Activated CD8-positive, alpha-beta T cell treated with anti-CD3 and anti-CD28 coated beads for 36 hours (primary cell): ENCODE results near the gene FGFBP2. TPM values are rescaled to one million over a fixed set of nuclear protein-coding genes. Genes with fewer than 3 reads are reported as not detected.
"Not testable (repeated sequence)": the region's sequence is repeated elsewhere in the genome, so short reads cannot be mapped to it uniquely, and the experiment has no call there.

Source experiments
- ATAC-seq: fragments of 200-7000 bp; cut with Tn5 transposase; one replicate; pipeline ENCODE4 v1.10.0; 2021; ENCODE audit warnings: mild to moderate bottlenecking, moderate library complexity
- CTCF ChIA-PET: fragments of 350-600 bp; sonication (Branson Sonifier 250); formaldehyde crosslinking; loops from one replicate; lab custom pipeline; 2021; ENCODE audit warnings: antibody characterized with exemption; lab: Charles Lee
- POLR2A ChIA-PET: fragments of 350-600 bp; sonication (Branson Sonifier 250); formaldehyde crosslinking; loops from one replicate; lab custom pipeline; 2021; ENCODE audit warnings: antibody characterized with exemption; lab: Charles Lee
- DNase-seq: peaks from one replicate; pipeline ENCODE4 v3.0.0-alpha.2; 2020
- H3K27ac Mint-ChIP-seq: one replicate; pipeline ENCODE4 v1.8.0; 2021; ENCODE audit warnings: mild to moderate bottlenecking, mixed read lengths
- H3K27me3 Mint-ChIP-seq: one replicate; pipeline ENCODE4 v1.8.0; 2021; ENCODE audit warnings: mixed read lengths
- H3K36me3 Mint-ChIP-seq: one replicate; pipeline ENCODE4 v1.8.0; 2021; ENCODE audit warnings: low read depth, mixed read lengths
- H3K4me1 Mint-ChIP-seq: one replicate; pipeline ENCODE4 v1.8.0; 2021; ENCODE audit warnings: low read depth, mixed read lengths
- H3K4me3 Mint-ChIP-seq: one replicate; pipeline ENCODE4 v1.8.0; 2021; ENCODE audit warnings: mild to moderate bottlenecking, moderate library complexity, mixed read lengths
- H3K9me3 Mint-ChIP-seq: one replicate; pipeline ENCODE4 v1.8.0; 2021; ENCODE audit warnings: mixed read lengths
- intact Hi-C: fragments of 100-400 bp; cut with micrococcal nuclease; formaldehyde crosslinking; loops from one replicate; pipeline ENCODE4 v1.10.0; 2022
- total RNA-seq, 2 experiments: library from RNA; stranded (reverse); gene quantifications; one replicate each; pipeline ENCODE4 v1.2.3, GENCODE V29; 2021
- TF ChIP-seq, protein P1 (sequence below): fragments of 200-600 bp; IDR thresholded peaks from one replicate; pipeline ENCODE4 v1.8.0; 2022; ENCODE audit warnings: antibody characterized with exemption, mild to moderate bottlenecking

The FGFBP2 gene
- total RNA-seq, 2 experiments from 2014 or later, result 6.3 to 8.2 TPM

DNA sequence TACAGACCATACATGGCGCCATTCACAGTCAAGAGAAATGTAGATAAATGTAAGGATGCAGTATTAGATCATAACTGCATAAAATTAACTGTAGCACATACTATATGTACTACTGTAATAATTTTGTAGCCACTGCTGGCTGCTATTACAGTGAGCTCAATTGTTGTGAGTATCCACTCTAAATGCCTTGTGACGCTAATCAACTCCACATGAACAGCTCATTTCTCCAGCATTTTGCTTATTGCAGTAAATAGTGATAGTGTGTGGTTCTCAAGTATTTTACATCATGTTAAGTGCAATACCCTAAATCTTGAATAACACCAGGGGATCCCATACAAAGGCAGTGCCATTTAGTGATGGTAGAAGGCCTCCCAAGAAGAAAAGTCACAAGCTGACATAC, 45.7 kb downstream of the FGFBP2 start:
- H3K4me1 Mint-ChIP-seq, result no peaks in the 10 kb centered on the region
- H3K4me3 Mint-ChIP-seq, result no peak overlapping the region
- peaks cover 10% of the 10 kb centered on the region for H3K27me3 Mint-ChIP-seq
- TF ChIP-seq, protein P1, sequence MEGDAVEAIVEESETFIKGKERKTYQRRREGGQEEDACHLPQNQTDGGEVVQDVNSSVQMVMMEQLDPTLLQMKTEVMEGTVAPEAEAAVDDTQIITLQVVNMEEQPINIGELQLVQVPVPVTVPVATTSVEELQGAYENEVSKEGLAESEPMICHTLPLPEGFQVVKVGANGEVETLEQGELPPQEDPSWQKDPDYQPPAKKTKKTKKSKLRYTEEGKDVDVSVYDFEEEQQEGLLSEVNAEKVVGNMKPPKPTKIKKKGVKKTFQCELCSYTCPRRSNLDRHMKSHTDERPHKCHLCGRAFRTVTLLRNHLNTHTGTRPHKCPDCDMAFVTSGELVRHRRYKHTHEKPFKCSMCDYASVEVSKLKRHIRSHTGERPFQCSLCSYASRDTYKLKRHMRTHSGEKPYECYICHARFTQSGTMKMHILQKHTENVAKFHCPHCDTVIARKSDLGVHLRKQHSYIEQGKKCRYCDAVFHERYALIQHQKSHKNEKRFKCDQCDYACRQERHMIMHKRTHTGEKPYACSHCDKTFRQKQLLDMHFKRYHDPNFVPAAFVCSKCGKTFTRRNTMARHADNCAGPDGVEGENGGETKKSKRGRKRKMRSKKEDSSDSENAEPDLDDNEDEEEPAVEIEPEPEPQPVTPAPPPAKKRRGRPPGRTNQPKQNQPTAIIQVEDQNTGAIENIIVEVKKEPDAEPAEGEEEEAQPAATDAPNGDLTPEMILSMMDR, result no peak
- no peaks in the 10 kb centered on the region for H3K36me3 Mint-ChIP-seq
- CTCF ChIA-PET, result interaction anchor here (0.9 to 1.5 kb wide), 2 partner anchors 34 to 35 kb away, joined by 3 read pairs; no protein-coding TSS in a partner anchor
- DNase-seq, result no peak
- H3K27ac Mint-ChIP-seq, result no peak overlapping the region
- no peaks in the 10 kb centered on the region for H3K9me3 Mint-ChIP-seq
- no peak for ATAC-seq
- POLR2A ChIA-PET, result no interaction called here
- intact Hi-C loops, result no loop called here

DNA sequence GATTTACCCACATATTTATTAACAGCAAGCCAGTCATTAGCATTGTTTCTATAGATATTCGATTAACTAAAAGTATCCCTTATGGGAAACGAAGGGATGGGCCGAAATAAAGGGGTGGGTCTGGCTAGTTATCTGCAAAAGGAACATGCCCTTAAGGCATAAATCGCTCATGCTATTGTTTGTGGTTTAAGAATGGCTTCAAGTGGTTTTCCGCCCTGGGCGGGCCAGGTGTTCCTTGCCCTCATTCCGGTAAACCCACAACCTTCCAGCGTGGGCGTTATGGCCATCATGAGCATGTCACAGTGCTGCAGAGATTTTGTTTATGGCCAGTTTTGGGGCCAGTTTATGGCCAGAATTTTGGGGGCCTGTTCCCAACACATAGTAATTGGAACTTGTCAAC, 46.6 kb downstream of the FGFBP2 start:
- intact Hi-C loops, POLR2A ChIA-PET, DNase-seq, H3K27ac Mint-ChIP-seq, H3K4me3 Mint-ChIP-seq, H3K9me3 Mint-ChIP-seq, H3K4me1 Mint-ChIP-seq, ATAC-seq, H3K36me3 Mint-ChIP-seq: not testable (repeated sequence)
- CTCF ChIA-PET, result interaction anchor here (0.9 to 1.5 kb wide), 4 partner anchors 10 to 34 kb away, joined by 3 to 9 read pairs (median 4); no protein-coding TSS in a partner anchor
- peaks cover 11% of the 10 kb centered on the region for H3K27me3 Mint-ChIP-seq

DNA sequence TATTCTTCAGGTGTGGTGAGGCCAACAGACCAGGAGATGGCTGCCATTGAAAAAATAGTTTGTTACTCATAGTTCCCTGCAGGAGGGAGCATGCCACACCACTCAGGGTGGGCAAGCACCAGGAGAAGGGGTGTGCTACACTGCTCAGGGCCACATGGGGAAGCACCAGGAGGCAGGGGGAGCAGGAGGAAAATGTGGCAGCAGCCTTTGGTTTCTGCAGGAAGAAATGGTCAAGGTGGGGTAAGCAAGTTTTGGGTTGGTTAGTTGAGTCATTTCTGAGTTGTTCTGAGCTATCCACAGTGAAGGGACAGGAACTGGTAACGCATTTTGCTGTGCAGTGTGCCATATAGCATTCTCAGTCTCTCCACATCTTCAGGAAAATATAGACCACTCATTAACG, 48.2 kb downstream of the FGFBP2 start:
- intact Hi-C loops, result no loop called here
- DNase-seq (no peak), ATAC-seq (peak; percentile 42)
- no peaks in the 10 kb centered on the region for H3K9me3 Mint-ChIP-seq
- H3K4me3 Mint-ChIP-seq, result no peak overlapping the region
- H3K27ac Mint-ChIP-seq, result no peak overlapping the region
- H3K4me1 Mint-ChIP-seq, result no peaks in the 10 kb centered on the region
- ChIA-PET CTCF (interaction anchor here (1.0 to 1.5 kb wide), 2 partner anchors 9 to 32 kb away, joined by 3 to 9 read pairs; no protein-coding TSS in a partner anchor), POLR2A (interaction anchor here (1.1 kb wide), 1 partner anchor 11 kb away, joined by 3 read pairs; no protein-coding TSS in a partner anchor)
- H3K27me3 Mint-ChIP-seq, result peaks cover 5% of the 10 kb centered on the region
- TF ChIP-seq, protein P1, result no peak
- H3K36me3 Mint-ChIP-seq, result no peaks in the 10 kb centered on the region

DNA sequence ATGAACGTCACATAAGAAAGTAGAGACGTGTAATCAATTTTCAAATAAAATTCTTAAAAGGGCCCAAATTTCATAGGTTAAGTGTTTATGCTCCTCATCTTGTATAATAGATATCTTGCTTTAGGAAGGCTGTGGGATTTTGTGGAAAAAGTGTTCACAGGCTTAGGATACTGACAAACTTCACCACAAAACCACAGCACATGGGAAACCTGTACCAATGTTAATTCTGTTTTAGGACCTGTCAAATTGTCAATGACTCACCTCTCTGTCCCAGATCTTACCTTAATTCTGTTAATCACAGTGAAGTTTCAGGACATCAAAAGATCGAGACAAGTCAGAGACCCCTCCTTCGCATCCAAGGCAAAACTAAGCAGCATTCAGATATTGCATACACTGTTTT, 48.7 kb downstream of the FGFBP2 start:
- H3K4me3 Mint-ChIP-seq, result no peak overlapping the region
- POLR2A ChIA-PET, result interaction anchor here (1.1 kb wide), 1 partner anchor 11 kb away, joined by 3 read pairs; no protein-coding TSS in a partner anchor
- ATAC-seq, result no peak
- no peak overlapping the region for H3K27ac Mint-ChIP-seq
- peaks cover 5% of the 10 kb centered on the region for H3K27me3 Mint-ChIP-seq
- TF ChIP-seq, protein P1, result no peak
- no peaks in the 10 kb centered on the region for H3K9me3 Mint-ChIP-seq
- intact Hi-C loops, result no loop called here
- H3K36me3 Mint-ChIP-seq, result no peaks in the 10 kb centered on the region
- DNase-seq, result no peak
- CTCF ChIA-PET, result no interaction called here
- no peaks in the 10 kb centered on the region for H3K4me1 Mint-ChIP-seq

DNA sequence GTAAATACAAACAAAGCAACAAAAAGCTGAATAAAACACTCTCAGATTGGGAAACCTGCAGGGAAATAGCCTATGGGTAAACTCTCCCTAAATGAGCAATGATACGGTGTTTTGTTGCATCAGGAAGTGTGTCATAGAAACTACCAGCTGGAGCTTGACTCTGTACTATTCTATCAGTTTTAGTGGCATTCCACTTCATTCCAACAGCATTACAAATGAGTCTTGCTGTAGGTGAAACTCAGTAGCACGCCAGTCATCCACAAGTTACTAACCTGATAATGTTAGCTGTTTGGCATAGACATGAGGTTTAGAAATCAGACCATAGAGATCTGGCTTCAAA, 49.4 kb downstream of the FGFBP2 start:
- ChIA-PET POLR2A (no interaction called here), CTCF (interaction anchor here (1.0 kb wide), 1 partner anchor 31 kb away, joined by 3 read pairs; no protein-coding TSS in a partner anchor)
- DNase-seq (no peak), ATAC-seq (no peak)
- Mint-ChIP-seq H3K27me3 (peaks cover 2% of the 10 kb centered on the region), H3K4me3 (no peak overlapping the region), H3K27ac (no peak overlapping the region), H3K9me3 (no peaks in the 10 kb centered on the region), H3K4me1 (no peaks in the 10 kb centered on the region), H3K36me3 (no peaks in the 10 kb centered on the region)
- intact Hi-C loops, result no loop called here
- TF ChIP-seq, protein P1, result no peak
